Peyer's patch (tissue), 4 donors: ENCODE measurements around the gene ZMYND19.

Source experiments
- CTCF ChIP-seq, 6 experiments: fragments of 450-650 bp in 4 of 6; fragments of 200-600 bp in 2 of 6; sonication (generic) in 1 of 6; IDR thresholded peaks; one replicate each; pipeline ENCODE4 v1.5.1; 2017 to 2019; ENCODE audit warnings: antibody characterized with exemption in 6 of 6, mild to moderate bottlenecking in 3 of 6, moderate library complexity in 1 of 6
- POLR2A ChIP-seq, 2 donors: fragments of 450-650 bp; IDR thresholded peaks; one replicate each; pipeline ENCODE4 v1.5.1; 2017; ENCODE audit warnings: antibody characterized with exemption in 2 of 2, mild to moderate bottlenecking in 2 of 2, moderate library complexity in 2 of 2

GRCh38 chr9:137603879-137604278 lies 13.6 kb upstream of the ZMYND19 start:
- TF ChIP-seq CTCF (IDR thresholded peaks at IDR 0.05) (no peak), POLR2A (IDR thresholded peaks at IDR 0.05) (no peak)
